Fibroblast of skin of right biceps (primary cell): Measurements from ENCODE around the gene UGT3A1.
"Not testable (repeated sequence)": the region's sequence is repeated elsewhere in the genome, so short reads cannot be mapped to it uniquely, and the experiment has no call there.

ENCODE experiments used
- DNase-seq: peaks from one replicate; pipeline ENCODE4 v3.0.0-alpha.2; 2013

Gene UGT3A1

GRCh38 chr5:35979715-35980114 is 11.5 kb downstream of the UGT3A1 start:
- no peak for DNase-seq

- DNase-seq = not testable (repeated sequence)
Observed at GRCh38 chr5:35976859-35977258, 14.3 kb downstream of the UGT3A1 start.

GRCh38 chr5:35974570-35974969 is 16.6 kb downstream of the UGT3A1 start:
- DNase-seq = no peak

GRCh38 chr5:35971878-35972210 is 19.3 kb downstream of the UGT3A1 start:
- DNase-seq = no peak

GRCh38 chr5:35971186-35971877 is 19.9 kb downstream of the UGT3A1 start:
- DNase-seq = peak; percentile 42

- DNase-seq = no peak
Observed at GRCh38 chr5:35963381-35963843, 27.8 kb downstream of the UGT3A1 start.

- DNase-seq = no peak
Observed at GRCh38 chr5:35960328-35960727, 30.9 kb downstream of the UGT3A1 start.

- no peak for DNase-seq
Observed at GRCh38 chr5:35956429-35956828, 34.8 kb downstream of the UGT3A1 start.

- no peak for DNase-seq
Observed at GRCh38 chr5:35954175-35954574, 37.0 kb downstream of the UGT3A1 start.

- DNase-seq = no peak
Observed at GRCh38 chr5:35947085-35947484, 44.1 kb downstream of the UGT3A1 start.

- DNase-seq = no peak
Observed at GRCh38 chr5:35939639-35940038, 51.6 kb downstream of the UGT3A1 start.

- peak; percentile 62 for DNase-seq
Observed at GRCh38 chr5:35938568-35939227, 52.5 kb downstream of the UGT3A1 start, which contains the start of gene CAPSL. TSS of gene CAPSL (minus strand) at chr5:35938622. CDS start at chr5:35921120, 17,502 bp downstream.

GRCh38 chr5:35926389-35927051 is 64.7 kb downstream of the UGT3A1 start:
- peak; percentile 56 for DNase-seq

GRCh38 chr5:35924950-35925722 is 66.1 kb downstream of the UGT3A1 start:
- peak; percentile 82 for DNase-seq

- peak; percentile 91 for DNase-seq
Observed at GRCh38 chr5:35924122-35924949, 66.9 kb downstream of the UGT3A1 start.

- DNase-seq = no peak
Observed at GRCh38 chr5:35922468-35922867, 68.7 kb downstream of the UGT3A1 start.

- no peak for DNase-seq
Observed at GRCh38 chr5:35921930-35922329, 69.3 kb downstream of the UGT3A1 start.

- DNase-seq = peak; percentile 44
Observed at GRCh38 chr5:35920890-35921289, 70.3 kb downstream of the UGT3A1 start.

GRCh38 chr5:35919191-35919590 is 72.0 kb downstream of the UGT3A1 start:
- DNase-seq = peak; percentile 99

GRCh38 chr5:35908814-35909213 is 82.4 kb downstream of the UGT3A1 start:
- DNase-seq = no peak

- DNase-seq = peak; percentile 58
Observed at GRCh38 chr5:35908228-35908627, 83.0 kb downstream of the UGT3A1 start.

- no peak for DNase-seq
Observed at GRCh38 chr5:35904443-35905132, 86.6 kb downstream of the UGT3A1 start.
